ENCODE results near the gene LRIT1. TPM values are rescaled to one million over a fixed set of nuclear protein-coding genes. Genes with fewer than 3 reads are reported as not detected.

LRIT1 gene
- total RNA-seq, 1 donor from 2014 or later, result not detected

DNA sequence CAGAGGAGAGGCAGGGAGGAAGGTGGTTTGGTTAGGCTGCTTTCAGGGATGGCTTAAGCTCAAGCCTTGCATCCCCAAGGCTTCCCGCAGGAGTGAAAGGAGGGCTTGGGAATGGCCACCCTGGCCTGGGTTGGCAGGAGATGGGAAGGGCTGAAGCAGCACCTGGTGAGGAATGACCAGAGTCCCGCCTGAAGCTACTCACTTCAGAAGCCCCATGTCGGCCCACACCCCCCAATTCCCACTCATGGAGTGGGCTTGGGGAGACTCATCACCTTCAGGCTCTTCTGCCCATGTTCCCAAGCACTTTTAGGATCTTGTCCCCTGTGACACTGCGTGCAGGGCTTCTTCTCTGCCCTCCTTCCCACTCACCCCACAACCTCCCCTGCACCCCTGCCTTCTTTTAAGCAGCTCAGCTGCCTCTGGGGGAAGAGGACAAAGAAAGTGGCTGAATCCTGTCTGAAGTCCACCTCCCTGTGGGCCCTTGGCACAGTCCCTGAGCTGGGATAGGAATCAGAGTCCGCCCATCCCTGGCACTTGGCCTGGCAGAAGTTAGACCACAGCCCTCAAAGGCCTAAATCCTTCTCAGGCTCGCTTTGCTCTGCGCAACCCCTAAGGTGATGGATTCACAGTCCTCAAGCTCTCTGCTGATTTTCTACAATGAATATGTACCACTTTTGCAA is 20.0 kb upstream of the LRIT1 start:
- Histone ChIP-seq H3K4me1 (ENCODE audit: insufficient read depth, low read length) (peaks cover 4% of the 10 kb centered on the region), H2AFZ (ENCODE audit: low read depth, low read length) (no peak overlapping the region), H3K9me3 (ENCODE audit: insufficient read depth, low read depth, low read length) (no peaks in the 10 kb centered on the region), H3K36me3 (ENCODE audit: insufficient read depth, low read length) (no peaks in the 10 kb centered on the region), H3K79me2 (ENCODE audit: insufficient read depth, low read length) (no peaks in the 10 kb centered on the region), H3K4me3 (ENCODE audit: insufficient read depth, low read depth, low read length) (no peak overlapping the region), H3K9ac (ENCODE audit: low read length) (no peak overlapping the region), H4K20me1 (ENCODE audit: insufficient read depth, low read length) (no peaks in the 10 kb centered on the region), H3K27ac (ENCODE audit: low read depth, low read length) (no peak overlapping the region), H3K4me2 (ENCODE audit: low read length) (no peak overlapping the region), H3K27me3 (ENCODE audit: insufficient read depth, low read length) (no peaks in the 10 kb centered on the region)
- Mint-ChIP-seq H3K4me1 (ENCODE audit: low read depth, unreplicated experiment) (no peaks in the 10 kb centered on the region), H3K27ac (ENCODE audit: unreplicated experiment) (no peak overlapping the region), H3K4me3 (ENCODE audit: unreplicated experiment) (no peak overlapping the region), H3K9me3 (ENCODE audit: unreplicated experiment) (no peaks in the 10 kb centered on the region), H3K36me3 (ENCODE audit: low read depth, unreplicated experiment) (no peaks in the 10 kb centered on the region), H3K27me3 (ENCODE audit: low read depth, unreplicated experiment) (peaks cover 18% of the 10 kb centered on the region)
- TF ChIP-seq, protein P1, sequence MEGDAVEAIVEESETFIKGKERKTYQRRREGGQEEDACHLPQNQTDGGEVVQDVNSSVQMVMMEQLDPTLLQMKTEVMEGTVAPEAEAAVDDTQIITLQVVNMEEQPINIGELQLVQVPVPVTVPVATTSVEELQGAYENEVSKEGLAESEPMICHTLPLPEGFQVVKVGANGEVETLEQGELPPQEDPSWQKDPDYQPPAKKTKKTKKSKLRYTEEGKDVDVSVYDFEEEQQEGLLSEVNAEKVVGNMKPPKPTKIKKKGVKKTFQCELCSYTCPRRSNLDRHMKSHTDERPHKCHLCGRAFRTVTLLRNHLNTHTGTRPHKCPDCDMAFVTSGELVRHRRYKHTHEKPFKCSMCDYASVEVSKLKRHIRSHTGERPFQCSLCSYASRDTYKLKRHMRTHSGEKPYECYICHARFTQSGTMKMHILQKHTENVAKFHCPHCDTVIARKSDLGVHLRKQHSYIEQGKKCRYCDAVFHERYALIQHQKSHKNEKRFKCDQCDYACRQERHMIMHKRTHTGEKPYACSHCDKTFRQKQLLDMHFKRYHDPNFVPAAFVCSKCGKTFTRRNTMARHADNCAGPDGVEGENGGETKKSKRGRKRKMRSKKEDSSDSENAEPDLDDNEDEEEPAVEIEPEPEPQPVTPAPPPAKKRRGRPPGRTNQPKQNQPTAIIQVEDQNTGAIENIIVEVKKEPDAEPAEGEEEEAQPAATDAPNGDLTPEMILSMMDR (IDR thresholded peaks at IDR 0.05; ENCODE audit: insufficient read depth, low read depth, low read length), result no peak
- no peak for TF ChIP-seq EZH2 (IDR thresholded peaks at IDR 0.05; ENCODE audit: insufficient read depth, low read length)
- FAIRE-seq, result no peak
- DNase-seq (ENCODE audit: low read depth), result no peak

DNA sequence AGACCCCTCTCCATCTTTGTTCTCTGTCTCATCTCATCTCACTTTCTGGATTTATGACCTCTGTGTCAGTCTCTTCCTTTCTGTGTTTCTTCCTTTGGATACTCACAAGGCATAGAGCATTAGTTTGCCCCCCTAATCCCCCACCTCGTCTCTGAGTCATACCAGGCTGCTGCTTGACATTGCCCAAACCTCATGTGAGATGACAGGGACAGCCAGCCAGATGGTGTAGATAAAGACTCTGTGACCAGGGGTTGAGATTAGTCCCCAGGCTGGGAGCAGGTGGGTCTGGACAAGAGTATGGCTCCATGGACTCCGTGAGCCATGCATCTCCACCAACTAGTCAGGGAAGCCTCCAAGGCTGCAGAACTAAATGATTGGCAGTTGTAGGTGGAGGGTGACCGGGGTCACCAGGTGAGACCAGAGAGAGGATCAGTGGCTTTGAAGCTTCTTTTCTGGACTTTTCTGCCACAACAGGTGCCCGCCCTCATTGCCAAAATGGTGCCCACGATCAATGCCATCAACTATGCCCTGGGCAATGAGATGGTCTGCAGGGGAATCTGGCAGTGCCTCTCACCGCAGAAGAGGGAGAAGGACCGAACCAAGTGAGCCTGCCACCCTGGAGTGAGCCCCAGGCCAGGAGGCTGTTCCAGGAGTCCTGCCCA is 16.8 kb upstream of the LRIT1 start:
- Mint-ChIP-seq H3K36me3 (ENCODE audit: low read depth, unreplicated experiment) (no peaks in the 10 kb centered on the region), H3K27ac (ENCODE audit: unreplicated experiment) (no peak overlapping the region), H3K4me3 (ENCODE audit: unreplicated experiment) (no peak overlapping the region), H3K9me3 (ENCODE audit: unreplicated experiment) (no peaks in the 10 kb centered on the region), H3K4me1 (ENCODE audit: low read depth, unreplicated experiment) (no peaks in the 10 kb centered on the region), H3K27me3 (ENCODE audit: low read depth, unreplicated experiment) (peaks cover 34% of the 10 kb centered on the region)
- Histone ChIP-seq H4K20me1 (ENCODE audit: insufficient read depth, low read length) (no peaks in the 10 kb centered on the region), H3K9ac (ENCODE audit: low read length) (no peak overlapping the region), H2AFZ (ENCODE audit: low read depth, low read length) (no peak overlapping the region), H3K4me3 (ENCODE audit: insufficient read depth, low read depth, low read length) (no peak overlapping the region), H3K9me3 (ENCODE audit: insufficient read depth, low read depth, low read length) (no peaks in the 10 kb centered on the region), H3K36me3 (ENCODE audit: insufficient read depth, low read length) (no peaks in the 10 kb centered on the region), H3K27ac (ENCODE audit: low read depth, low read length) (no peak overlapping the region), H3K4me1 (ENCODE audit: insufficient read depth, low read length) (no peaks in the 10 kb centered on the region), H3K4me2 (ENCODE audit: low read length) (no peak overlapping the region), H3K79me2 (ENCODE audit: insufficient read depth, low read length) (no peaks in the 10 kb centered on the region), H3K27me3 (ENCODE audit: insufficient read depth, low read length) (no peaks in the 10 kb centered on the region)
- no peak for DNase-seq (ENCODE audit: low read depth)
- TF ChIP-seq EZH2 (IDR thresholded peaks at IDR 0.05; ENCODE audit: insufficient read depth, low read length), result no peak
- TF ChIP-seq, protein P1 (IDR thresholded peaks at IDR 0.05; ENCODE audit: insufficient read depth, low read depth, low read length), result no peak
- no peak for FAIRE-seq
